HPDE6-E6E7 (cell line): ENCODE measurements around the gene IL23A.

Experiments
- DNase-seq: peaks from one replicate; pipeline ENCODE4 v3.0.0; 2011; ENCODE audit warnings: missing footprints; ENCODE audit errors: extremely low spot score

The IL23A gene

GRCh38 chr12:56361487-56362129 lies 22.9 kb downstream of the IL23A start:
- no peak for DNase-seq

- no peak for DNase-seq
Measured at GRCh38 chr12:56362130-56363059, 23.7 kb downstream of the IL23A start, which contains the start of gene APOF. Gene APOF, minus strand, starts transcription at chr12:56362857. Its CDS starts 112 bp downstream, at chr12:56362745.

- no peak for DNase-seq
Measured at GRCh38 chr12:56366948-56367347, 28.3 kb downstream of the IL23A start.

GRCh38 chr12:56373515-56373914 lies 34.8 kb downstream of the IL23A start:
- DNase-seq: no peak

- DNase-seq: no peak
Measured at GRCh38 chr12:56374726-56375597, 36.3 kb downstream of the IL23A start.

- no peak for DNase-seq
Measured at GRCh38 chr12:56375598-56376434, 37.1 kb downstream of the IL23A start.

- peak; percentile 37 for DNase-seq
Measured at GRCh38 chr12:56377310-56377988, 38.8 kb downstream of the IL23A start.

GRCh38 chr12:56377989-56378316 lies 39.3 kb downstream of the IL23A start:
- DNase-seq: no peak

- DNase-seq: no peak
Measured at GRCh38 chr12:56382611-56383010, 43.9 kb downstream of the IL23A start.

GRCh38 chr12:56385873-56386272 lies 47.2 kb downstream of the IL23A start:
- no peak for DNase-seq

- DNase-seq: no peak
Measured at GRCh38 chr12:56387152-56387736, 48.6 kb downstream of the IL23A start.

- no peak for DNase-seq
Measured at GRCh38 chr12:56389412-56389811, 50.7 kb downstream of the IL23A start.
